ENCODE measurements around the gene METTL23. TPM values are rescaled to one million over a fixed set of nuclear protein-coding genes. Genes with fewer than 3 reads are reported as not detected.
A peak's percentile ranks its signal among the peaks of the same experiment; 100 is the strongest.
"Not testable (repeated sequence)": the region's sequence is repeated elsewhere in the genome, so short reads cannot be mapped to it uniquely, and the experiment has no call there.

Gene METTL23
- total and polyA plus RNA-seq, 2 experiments from 2014 or later: 47.6 to 77.9 TPM

DNA sequence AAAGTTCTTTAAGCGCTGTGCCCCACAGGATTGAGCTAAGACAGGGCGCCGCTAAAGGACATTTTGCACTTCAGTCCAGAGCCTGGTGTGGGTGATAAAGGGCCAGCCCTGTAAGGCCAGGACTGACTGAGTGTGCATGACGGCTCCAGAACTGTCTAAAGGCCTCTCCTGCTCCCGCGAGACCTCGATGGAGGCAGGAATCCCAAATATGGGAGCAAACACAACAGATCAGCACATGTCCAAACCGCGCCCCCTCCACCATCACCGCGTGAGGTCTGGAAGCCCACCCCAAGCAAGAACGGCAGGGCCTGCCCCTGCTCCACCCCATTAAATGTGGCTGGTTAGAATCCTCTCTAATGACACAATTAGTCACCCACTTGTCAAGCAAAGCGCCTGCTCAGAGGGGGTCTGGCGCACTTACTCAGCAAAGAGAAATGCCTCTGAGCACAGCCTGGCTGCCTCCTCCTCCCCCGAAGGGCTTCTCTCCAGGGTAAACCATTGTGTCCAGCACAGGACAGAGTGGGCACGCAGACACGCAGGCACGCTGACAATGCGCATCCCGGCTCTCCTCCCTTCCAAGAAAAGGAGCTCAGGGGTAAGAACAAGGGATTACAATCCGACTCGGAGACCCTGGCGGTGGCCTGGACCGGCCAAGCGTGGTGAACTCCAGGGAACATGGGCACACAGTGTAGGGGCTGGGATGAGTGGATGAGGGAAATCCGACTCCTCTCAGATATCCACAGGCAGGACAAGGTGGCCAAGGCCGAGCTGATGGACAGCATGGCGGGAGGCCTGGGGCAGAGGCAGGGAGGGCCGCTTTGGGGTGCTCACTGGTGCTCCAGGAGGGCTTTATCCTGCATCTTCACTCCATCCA is 17.3 kb upstream of the METTL23 start:
- no peaks in the 10 kb centered on the region for H3K9me3 ChIP-seq (ENCODE audit: low read depth)
- TF ChIP-seq, protein P1, sequence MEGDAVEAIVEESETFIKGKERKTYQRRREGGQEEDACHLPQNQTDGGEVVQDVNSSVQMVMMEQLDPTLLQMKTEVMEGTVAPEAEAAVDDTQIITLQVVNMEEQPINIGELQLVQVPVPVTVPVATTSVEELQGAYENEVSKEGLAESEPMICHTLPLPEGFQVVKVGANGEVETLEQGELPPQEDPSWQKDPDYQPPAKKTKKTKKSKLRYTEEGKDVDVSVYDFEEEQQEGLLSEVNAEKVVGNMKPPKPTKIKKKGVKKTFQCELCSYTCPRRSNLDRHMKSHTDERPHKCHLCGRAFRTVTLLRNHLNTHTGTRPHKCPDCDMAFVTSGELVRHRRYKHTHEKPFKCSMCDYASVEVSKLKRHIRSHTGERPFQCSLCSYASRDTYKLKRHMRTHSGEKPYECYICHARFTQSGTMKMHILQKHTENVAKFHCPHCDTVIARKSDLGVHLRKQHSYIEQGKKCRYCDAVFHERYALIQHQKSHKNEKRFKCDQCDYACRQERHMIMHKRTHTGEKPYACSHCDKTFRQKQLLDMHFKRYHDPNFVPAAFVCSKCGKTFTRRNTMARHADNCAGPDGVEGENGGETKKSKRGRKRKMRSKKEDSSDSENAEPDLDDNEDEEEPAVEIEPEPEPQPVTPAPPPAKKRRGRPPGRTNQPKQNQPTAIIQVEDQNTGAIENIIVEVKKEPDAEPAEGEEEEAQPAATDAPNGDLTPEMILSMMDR (IDR thresholded peaks at IDR 0.05; ENCODE audit: low read depth, low read length): no peak
- peaks cover 2% of the 10 kb centered on the region for H3K36me3 ChIP-seq
- peak; percentile 82 to 97 for DNase-seq (ENCODE audit: low read depth in 1 of 2, low spot score in 1 of 2)
- H3K27me3 ChIP-seq: no peaks in the 10 kb centered on the region
- H3K4me1 ChIP-seq (ENCODE audit: low read depth): peaks cover 40% of the 10 kb centered on the region
- H3K4me3 ChIP-seq: peak overlapping the region; percentile 60
- peak overlapping the region; percentile 87 for H3K27ac ChIP-seq

DNA sequence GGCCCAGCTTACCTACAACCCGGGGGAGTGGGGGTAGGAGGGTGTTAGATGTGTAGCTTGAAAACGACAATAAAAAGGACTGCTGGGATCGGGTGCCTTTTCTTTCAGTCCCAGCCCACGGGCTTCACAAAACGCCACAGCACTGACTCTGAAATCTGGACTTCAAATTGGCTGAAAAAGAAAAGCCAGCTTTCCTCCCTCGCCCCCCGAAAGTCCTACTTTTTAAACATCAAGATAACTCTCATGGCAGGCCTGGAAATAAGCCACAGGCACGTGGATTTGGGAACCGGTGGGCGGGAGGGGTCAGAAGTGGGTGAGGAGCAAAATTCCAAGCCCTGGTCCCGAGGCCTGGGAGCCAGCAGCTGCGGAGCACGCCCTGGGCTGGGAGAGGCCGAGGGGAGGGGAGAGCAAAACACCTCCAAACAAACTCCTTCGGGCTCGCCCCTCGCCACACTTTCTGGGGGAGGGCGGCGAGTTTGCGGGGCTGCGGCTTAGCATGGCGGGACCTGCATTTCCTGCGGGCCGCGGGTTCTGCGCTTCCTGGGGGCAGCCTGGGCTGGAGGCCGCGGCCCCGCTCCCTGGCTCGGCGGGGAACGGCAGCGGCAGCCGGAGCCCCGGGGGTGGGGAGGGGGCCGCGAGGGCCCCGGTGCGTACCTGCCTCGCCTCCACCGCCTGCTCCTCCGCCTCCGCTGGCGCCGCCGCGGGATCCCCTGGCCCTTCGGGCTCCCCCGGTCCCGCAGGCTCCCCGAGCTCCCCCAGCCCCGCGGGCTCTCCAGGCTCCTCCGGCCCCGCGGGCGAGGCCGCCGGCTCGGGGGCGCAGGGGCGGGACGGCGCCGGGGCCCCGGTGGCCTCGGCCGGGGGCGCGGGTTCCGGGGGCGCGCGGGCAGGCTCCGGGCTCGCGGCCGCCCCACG is 16.4 kb upstream of the METTL23 start:
- Histone ChIP-seq H3K4me3 (peak overlapping the region; percentile 60), H3K27ac (peak overlapping the region; percentile 87), H3K4me1 (ENCODE audit: low read depth) (peaks cover 42% of the 10 kb centered on the region)
- not testable (repeated sequence) for H3K9me3 ChIP-seq (ENCODE audit: low read depth); H3K36me3 ChIP-seq; H3K27me3 ChIP-seq
- DNase-seq (ENCODE audit: low read depth in 1 of 2, low spot score in 1 of 2): peak; percentile 52 to 58

DNA sequence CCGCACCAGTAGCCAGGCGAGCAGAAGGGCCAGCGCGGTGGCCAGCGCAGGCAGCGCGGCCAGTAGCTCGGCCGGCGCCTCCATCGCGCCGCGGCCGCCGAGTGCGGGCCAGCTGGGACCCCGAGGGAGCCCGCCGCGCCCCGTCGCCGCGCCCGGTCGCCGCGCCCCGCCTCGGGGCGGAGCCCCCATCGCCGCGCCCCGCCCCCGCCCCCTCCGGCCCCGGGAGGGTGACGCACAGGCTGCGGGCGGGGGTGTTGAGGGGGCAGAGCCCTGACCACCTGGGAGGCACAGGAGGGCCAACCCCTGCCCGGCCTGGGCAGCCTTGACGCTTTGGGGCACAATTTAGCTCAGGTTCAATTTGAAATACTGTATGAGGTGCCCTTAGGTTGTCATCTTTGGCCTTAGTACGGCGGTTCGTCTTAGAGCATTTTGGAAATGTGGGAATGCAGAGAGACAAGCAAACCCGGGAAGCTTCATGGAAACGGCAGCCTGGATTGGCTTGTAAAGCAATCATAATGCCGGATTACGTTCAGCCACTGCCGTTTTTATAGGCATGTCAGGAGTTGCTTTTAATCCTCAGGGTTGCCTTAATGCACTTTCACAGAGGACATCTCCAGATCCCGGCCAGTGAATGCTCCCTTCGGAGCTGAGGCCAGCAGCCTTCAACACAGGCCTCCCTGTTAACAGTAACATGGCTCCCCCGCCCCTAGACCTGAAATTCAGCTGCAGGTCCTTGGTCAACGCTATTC is 15.6 kb upstream of the METTL23 start, which contains the start of gene MXRA7:
TSS of gene MXRA7 (minus strand) at position 103 of the 749 bp plus-strand sequence. CDS start at position 84, 19 bp downstream.
- Histone ChIP-seq H3K27ac (peak within 1 kb of the TSS; percentile 87), H3K27me3 (no peaks in the 10 kb centered on the region), H3K36me3 (peaks cover 6% of the 10 kb centered on the region), H3K4me3 (peak within 1 kb of the TSS; percentile 60), H3K4me1 (ENCODE audit: low read depth) (peaks cover 44% of the 10 kb centered on the region), H3K9me3 (ENCODE audit: low read depth) (no peaks in the 10 kb centered on the region)
- DNase-seq (ENCODE audit: low read depth in 1 of 2, low spot score in 1 of 2): peak; percentile 77 to 78
- TF ChIP-seq, protein P1 (IDR thresholded peaks at IDR 0.05; ENCODE audit: low read depth, low read length): no peak

DNA sequence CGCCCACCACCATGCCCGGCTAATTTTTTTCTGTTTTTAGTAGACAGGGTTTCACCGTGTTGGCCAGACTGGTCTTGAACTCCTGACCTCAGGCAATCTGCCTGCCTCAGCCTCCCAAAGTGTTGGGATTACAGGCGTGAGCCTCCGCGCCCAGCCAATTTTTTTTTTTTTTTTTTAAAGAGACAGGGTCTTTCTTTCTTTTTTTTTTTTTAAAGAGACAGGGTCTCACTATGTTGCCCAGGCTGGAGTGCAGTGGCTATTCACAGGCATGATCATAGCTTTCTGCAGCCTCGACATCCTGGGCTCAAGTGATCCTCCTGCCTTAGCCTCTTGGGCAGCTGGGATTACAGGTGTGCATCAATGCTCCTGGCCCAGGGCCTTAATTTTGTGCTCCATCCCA is 14.3 kb upstream of the METTL23 start:
- peaks cover 44% of the 10 kb centered on the region for H3K4me1 ChIP-seq (ENCODE audit: low read depth)
- not testable (repeated sequence) for H3K4me3 ChIP-seq; DNase-seq (ENCODE audit: low read depth in 1 of 2, low spot score in 1 of 2); H3K27me3 ChIP-seq; H3K9me3 ChIP-seq (ENCODE audit: low read depth); H3K27ac ChIP-seq
- peaks cover 17% of the 10 kb centered on the region for H3K36me3 ChIP-seq

DNA sequence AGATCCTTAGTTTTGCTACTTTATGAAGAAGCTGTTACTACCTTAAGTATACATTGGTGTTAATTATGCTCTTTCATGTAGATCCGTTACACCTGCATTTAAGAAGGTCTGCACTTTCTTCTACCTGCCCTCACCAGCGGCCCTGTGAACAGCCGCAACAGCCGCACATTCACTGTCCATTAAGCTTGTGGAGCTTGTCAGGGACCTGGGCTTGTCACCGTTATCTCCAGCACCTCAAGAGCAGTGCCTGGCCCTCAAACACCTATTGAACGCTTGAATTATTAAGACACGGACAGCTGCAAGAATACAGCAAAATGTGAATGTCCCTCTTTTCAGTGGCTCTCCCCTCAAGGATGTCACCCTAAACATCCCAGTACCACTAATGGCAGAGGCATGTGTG is 12.9 kb upstream of the METTL23 start:
- TF ChIP-seq, protein P1 (IDR thresholded peaks at IDR 0.05; ENCODE audit: low read depth, low read length): no peak
- H3K4me1 ChIP-seq (ENCODE audit: low read depth): peaks cover 32% of the 10 kb centered on the region
- no peaks in the 10 kb centered on the region for H3K9me3 ChIP-seq (ENCODE audit: low read depth)
- H3K27me3 ChIP-seq: no peaks in the 10 kb centered on the region
- no peak for DNase-seq (ENCODE audit: low read depth in 1 of 2, low spot score in 1 of 2)
- peaks cover 27% of the 10 kb centered on the region for H3K36me3 ChIP-seq
- peak overlapping the region; percentile 18 for H3K27ac ChIP-seq
- no peak overlapping the region for H3K4me3 ChIP-seq

DNA sequence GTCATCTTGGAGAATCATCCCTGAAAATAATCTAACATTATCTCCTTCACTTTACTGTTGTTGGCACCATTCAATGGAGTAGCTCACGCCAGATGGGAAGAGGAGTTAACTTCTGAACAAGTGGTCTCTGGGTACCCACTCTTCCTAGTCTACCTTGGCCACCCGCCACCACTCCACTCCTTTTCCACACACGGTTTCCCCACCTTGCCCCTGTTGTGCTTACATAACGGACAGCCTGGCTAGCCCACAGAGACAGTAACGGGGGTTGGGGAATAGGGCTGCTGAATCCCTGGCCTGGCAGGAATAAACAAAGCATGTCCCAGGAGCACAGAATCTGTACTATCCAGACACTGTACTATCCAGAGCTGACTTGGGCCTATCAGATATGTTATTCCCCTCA is 12.3 kb upstream of the METTL23 start:
- Histone ChIP-seq H3K27ac (no peak overlapping the region), H3K4me3 (no peak overlapping the region), H3K36me3 (peaks cover 33% of the 10 kb centered on the region), H3K27me3 (no peaks in the 10 kb centered on the region), H3K4me1 (ENCODE audit: low read depth) (peaks cover 26% of the 10 kb centered on the region), H3K9me3 (ENCODE audit: low read depth) (no peaks in the 10 kb centered on the region)
- no peak for DNase-seq (ENCODE audit: low read depth in 1 of 2, low spot score in 1 of 2)
- TF ChIP-seq, protein P1 (IDR thresholded peaks at IDR 0.05; ENCODE audit: low read depth, low read length): no peak
